Stimulated activated CD8-positive, alpha-beta memory T cell treated with anti-CD3 and anti-CD28 coated beads, Interleukin-7, amount 100 ng/mL, for 48 hours (primary cell): ENCODE results near the gene USP12.
"Not testable (repeated sequence)": the region's sequence is repeated elsewhere in the genome, so short reads cannot be mapped to it uniquely, and the experiment has no call there.

Source experiments
- DNase-seq, 2 donors: peaks; one replicate each; pipeline ENCODE4 v3.0.0-alpha.2; 2020; ENCODE audit warnings: low read depth in 1 of 2; ENCODE audit errors: extremely low read depth in 1 of 2

USP12 gene

DNA sequence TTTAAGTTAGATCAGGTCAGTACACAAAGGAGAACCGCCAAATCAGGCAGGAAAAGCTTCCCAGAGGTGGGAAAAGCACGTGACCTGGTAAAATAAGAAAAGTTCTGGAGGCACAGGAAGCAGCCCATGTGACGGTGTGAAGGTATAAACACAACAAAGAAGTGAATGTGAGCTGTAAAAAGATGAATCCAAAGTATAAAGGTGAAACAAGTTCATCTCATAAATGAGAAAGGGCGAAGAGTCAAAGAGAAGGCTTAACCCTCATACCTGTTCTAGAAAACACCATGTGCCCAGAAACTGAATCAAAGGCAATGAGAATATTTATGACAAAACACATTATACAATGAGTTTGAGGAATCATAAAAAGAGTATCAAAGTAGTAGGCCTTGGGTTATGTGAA is 47.0 kb downstream of the USP12 start:
- no peak for DNase-seq

DNA sequence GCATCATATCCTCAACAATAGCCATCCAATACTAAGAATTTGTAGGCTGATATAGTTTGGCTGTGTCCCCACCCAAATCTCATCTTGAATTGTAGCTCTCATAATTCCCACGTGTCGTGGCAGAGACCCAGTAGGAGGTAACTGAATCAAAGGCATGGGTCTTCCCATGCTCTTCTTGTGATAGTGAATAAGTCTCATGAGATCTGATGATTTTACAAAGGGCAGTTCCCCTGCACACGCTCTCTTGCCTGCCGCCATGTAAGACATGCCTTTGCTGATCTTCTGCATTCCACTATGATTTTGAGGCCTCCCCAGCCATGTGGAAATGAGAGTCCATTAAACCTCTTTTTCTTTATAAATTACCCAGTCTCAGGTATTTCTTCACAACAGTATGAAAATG is 48.2 kb downstream of the USP12 start:
- not testable (repeated sequence) for DNase-seq

DNA sequence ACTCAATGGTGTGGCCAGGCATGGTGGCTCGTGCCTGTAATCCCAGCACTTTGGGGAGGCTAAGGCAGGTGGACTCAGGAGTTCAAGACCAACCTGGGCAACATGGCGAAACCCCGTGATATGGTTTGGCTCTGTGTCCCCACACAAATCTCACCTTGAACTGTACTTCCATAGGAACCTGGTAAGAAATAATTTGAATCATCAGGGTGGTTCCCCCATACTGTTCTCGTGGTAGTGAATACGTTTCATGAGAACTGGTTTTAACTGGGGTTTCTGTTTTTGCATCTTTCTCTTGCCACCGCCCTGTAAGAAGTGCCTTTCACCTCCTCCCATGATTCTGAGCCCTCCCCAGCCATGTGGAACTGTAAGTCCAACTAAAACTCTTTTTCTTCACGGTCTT is 49.6 kb downstream of the USP12 start:
- no peak for DNase-seq

DNA sequence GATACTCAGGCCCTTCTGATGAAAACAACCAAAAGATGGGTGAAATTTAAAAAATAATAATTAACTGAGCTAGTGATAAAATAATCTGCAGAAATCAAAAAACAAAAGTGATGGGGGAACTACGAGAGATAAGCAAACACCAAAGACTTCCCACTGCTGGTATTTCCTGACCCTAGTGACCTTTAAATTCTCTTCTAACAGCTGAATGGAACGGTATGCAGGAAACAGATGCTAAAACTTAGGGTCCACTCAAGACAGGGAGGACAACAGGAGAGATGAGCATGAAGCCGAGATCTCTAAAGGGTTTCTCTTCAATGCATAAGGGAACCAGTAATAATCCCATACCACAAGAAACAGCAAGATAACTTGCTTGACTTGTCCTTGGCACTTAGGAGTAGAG is 50.8 kb downstream of the USP12 start:
- no peak for DNase-seq

DNA sequence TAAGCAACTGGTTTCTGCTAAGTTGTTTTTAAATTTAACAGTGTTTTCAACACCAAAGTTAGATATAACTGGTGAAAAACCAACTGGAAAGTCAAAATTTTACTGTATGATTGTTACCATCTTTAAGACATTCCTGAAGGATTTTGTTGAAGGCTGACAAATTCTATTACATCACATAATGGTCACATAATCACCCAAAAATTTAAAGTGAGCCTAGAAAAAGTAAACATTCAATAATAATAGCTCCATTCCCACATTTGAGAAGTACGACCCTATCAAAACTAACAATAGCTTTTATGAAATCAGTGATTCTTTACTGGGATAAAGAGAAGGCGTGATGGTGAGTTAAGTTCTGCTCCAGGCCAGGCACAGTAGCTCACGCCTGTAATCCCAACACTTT is 51.6 kb downstream of the USP12 start:
- DNase-seq = no peak

DNA sequence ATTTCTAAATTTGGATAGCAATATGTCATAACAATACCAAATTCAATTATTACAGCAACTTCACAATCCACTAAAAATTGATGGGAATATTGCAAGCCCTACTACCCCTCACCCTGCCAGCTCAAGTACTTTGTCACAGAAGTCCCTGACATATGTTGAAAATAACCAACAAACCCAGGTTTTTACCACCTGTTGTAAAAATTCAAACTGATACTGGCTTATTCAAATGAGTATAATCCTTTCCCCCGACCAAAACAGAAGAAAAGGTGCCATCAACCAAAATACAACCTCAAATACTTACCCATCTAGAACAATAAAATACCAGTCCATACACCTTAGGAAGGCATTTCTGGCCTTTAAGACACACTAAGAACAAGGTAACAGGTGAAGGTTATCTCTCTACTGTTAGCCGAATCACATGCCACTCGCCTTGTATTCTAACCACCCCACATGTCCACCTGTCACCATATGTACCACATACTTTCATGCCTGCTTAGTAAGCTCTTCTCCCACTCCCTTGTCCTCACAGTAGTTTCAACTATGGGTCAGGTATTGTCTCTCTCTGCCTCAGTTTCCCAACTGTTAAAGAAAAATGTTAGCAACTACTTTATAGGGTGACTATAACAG is 53.1 kb downstream of the USP12 start:
- DNase-seq = no peak

DNA sequence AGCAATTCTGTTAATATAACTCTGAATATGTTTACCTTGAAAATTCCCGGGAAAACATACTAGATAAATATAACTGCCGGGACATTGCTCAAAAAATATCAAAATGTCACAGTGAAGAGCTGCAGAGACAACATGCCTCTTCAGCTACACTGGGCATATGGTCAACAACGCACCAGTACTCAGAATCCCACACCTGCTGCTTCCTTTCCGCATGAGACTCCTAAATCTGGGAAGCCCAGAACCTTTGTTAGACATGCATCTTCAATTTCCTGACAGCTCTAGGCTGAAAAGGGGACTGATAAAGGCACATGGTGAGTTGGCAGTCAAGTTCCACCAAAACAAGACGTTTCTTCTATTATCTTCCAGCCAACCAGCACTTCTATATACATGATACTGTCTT is 53.7 kb downstream of the USP12 start:
- no peak for DNase-seq

DNA sequence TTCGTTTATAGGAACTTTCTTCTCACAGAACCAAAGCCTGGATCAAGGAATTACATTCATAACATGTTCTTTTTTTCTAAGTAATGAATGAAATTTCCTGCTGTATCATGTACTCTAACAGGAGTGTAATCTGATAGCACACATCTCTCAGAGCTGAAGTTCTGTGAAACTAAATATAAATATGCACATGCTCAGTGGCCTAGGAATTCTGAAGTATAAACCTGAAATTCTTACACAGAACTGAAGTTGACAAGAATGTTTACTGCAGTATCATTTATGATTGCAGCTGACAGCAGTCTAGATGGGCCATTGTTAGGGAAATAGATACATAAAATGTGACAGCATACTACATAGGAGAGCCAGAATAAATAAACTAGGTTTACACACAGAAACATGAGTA is 54.5 kb downstream of the USP12 start:
- DNase-seq = no peak

DNA sequence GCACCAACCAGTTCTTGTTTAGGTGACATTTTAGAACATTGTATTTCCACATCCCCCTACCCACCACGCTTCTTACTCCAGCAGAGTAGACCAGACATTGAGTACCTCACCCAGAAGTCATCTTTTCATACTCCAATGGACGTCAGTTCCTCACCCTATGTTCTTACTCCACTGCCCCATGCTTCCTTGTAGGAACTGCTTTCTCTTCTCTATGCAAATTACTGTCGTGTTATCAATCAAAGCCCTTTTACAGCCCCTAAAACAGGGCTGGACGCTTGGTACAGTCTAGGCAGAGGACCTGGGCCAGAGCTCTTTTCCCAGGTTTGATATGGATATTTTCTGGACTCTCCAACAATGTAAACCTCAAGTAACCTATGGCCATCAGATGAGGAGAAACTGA is 58.2 kb downstream of the USP12 start:
- no peak for DNase-seq

DNA sequence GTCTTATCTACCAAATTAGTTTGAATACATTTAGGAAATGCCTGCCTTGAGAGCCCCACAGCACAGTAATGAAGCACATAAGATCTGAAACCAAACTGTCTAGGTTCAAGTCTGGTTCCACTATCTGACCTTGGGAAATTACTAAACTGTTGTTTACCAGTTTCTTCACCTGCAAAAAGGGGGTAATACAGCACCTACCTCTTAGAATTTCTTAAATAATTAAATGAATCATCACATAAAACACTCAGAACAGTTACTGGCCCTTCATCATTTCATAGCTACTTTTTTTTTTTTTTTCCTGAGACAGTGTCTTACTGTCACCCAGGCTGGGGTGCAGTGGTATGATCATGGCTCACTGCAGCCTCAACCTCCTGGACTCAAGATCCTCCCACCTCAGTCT is 59.6 kb downstream of the USP12 start:
- DNase-seq = no peak

DNA sequence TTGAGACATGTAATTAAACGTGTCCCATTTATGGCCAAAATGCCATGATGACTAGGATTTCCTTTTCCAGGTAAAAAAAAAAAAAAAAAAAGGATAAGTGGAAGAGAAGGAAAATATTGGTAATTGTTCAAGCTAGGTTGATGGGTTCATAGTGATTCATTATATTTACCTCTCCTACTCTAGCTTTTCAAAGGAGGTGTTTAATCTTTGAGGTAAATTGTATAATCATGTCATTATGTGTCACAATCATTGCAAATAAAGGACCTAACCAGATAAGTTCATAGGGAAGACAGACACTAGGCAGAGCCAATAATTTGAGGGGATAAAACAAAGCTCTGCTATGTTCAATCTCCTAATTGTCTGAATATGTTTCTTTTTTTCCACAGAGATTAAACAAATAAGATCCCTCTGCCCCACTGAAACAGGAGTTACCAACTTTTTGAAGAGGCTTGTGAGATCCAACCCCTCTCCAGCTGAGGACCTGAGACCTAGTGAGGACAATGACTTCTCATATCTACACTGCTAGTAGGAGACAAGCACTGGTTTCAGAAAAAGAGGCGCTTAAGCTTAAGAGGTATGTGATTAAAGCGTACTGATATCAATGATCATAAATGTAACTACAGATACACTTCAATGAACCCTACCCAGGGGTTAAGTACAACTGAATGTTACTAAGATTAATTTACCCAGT is 61.4 kb downstream of the USP12 start:
- DNase-seq = no peak

DNA sequence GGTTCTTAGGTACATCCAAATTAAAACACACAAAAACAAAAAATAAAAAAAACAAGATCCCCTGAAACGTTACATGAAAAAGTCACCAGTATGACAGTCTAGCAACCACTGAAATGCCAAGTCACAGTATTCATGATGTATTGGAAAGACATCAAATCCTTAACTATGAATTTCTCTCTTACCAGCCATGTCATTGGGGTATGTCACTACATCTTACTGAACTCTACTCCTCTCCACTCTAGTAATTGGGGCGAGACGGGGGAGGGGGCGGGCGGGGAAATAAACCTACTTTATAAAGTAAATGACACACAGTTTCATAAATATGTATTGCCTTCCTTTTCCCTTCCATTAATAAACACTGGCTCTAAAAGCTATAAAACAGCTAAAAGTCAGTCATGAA is 65.5 kb downstream of the USP12 start:
- no peak for DNase-seq

DNA sequence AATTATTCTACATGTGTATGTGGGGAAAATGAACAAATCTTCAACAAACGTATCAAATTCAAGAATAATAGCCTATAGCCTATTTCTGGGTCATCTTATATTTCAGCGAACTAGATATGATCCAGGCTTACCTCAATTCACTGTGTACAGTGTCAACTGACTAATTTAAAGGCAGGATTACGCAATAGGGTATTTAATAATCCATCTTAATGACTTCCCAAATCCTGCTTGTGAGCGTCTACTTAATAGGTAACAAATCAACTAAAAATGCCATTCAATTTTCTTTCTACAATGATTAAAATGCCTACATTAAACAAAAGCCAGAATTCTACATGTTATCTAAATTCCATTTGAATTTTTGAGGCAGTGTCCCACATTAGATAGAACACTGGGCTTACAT is 67.0 kb downstream of the USP12 start:
- DNase-seq = no peak

DNA sequence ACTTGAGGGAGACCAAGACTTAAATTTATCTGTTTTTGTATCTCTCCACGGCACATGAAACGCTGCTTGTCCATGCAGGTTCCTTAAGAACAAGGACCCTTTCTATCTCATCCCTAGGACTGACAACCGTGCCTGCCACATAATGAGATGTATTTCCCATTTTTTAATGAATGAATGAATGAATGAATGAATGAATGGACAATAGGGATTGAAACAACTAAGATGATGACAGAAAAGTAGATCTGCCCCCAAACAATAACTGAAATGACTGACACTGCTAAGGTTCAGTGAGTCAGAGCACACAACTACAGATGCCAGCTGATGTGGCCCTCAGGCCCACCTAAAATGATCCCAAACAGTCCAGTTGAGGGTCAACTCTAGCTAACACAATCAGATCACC is 69.8 kb downstream of the USP12 start:
- no peak for DNase-seq

DNA sequence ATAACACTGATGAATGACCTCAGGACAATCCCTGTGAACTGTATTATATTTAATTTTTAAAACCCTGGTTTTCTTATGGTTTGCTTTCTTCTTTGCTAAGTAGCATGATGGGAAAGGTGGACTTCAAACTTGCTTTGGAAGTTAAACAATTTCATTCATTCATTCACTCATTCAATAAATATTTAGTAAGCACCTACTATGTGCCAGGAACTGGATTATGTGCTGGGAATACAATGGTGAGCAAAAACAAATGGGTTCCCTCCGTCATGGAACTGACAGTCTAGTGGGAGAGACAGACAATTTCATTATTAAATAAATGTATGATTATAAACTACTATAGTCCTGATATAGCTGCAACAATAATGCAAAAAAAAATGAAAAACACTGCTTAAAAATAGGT is 70.3 kb downstream of the USP12 start:
- no peak for DNase-seq

DNA sequence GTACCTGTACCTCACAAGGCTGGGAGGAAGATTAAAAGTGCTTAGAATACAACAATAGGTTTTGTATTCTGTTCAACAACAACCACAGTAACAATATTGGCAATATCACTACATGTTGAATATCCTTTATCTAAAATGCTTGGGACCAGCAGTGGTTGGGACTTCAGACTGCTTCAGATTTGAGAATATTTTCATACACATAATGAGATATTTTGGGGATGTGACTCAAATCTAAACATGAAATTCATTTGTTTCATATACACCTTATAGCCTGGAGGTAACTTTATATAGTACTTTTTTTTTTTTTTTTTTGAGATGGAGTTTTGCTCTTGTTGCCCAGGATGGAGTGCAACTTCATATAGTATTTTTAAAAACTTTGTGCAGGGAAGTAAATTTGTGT is 73.9 kb downstream of the USP12 start:
- DNase-seq = no peak

DNA sequence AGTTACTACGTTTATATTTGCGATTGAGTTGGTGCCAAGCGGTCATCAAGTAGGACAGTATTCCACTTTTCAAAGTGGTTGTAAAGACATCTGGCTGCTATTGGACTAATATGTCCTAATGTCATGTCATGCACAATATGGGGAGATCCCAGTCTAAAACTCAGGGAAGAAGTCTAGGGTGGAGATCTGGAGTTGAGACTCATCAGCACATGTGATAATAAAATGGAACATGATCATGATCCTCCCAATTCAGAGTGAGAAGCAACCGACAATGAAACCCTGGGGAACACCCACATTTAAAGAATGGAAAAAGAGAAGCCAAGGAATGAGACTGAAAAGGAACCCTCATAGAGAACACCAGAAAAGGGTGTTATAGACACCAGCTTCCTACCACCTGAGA is 80.2 kb downstream of the USP12 start:
- DNase-seq = no peak

DNA sequence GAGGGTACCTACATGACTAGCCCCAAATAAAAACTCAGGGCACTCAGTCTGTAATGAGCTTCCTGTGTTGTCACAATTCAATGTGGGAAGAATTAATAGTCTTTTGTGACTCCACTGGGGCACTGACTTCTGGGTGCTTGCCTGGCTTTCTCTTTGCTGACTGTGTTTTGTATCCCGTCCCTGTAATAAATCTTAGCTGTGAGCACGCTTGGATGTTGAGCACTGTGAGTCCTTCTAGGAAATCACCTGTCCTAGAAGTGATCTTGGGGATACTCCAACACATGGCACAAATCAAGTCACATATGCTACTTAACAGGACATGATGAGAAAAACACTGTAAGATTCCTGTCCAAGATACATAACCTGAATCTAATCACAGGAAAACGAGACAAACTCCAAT is 83.0 kb downstream of the USP12 start:
- DNase-seq = no peak

DNA sequence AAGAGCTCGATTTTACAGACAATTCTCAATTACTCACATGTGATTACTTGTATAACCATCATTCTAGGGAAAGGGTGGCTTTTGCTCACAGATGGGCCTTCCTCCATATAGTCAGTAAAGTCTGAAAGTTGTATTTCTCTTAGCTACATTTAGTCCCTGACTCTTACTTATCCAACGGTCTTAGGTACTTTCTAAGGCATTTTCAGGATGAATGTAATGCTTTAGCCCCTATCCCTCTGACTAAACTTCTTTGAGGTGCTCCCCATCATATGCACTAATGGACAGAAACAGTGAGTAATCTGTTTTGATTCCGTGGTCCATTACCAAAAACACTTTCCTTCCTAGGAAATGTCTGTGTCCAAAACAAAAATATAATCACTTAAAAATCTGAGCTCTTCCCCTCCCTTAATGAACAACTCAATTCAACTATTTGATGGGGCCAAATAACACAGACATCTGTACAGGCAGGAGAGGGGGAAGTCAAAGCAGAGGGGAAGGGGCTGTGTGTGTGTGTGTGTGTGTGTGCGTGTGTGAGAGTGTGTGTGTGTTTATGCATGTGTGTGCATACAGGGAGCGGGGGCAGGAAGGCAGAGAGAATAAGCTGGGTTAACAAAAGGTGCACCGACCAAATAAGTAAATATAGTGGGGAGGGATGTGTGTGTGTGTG is 84.9 kb downstream of the USP12 start:
- no peak for DNase-seq

DNA sequence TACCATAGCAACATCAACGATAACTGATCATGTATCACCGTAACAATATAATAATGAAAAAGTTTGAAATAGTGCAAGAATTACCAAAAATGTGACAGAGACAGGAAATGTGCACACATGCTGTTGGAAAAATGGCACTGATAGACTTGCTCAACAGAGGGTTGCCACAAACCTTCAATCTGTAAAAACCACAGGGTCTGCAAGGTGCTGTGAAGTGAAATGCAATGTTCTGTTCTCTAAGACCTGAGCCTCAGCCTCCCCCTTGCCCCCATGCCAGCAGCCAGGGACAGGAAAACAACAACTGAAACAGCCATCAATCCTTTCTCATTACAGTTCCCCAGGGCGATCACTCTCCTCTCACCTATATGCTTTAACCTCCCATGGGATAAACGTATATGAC is 88.4 kb downstream of the USP12 start:
- no peak for DNase-seq

DNA sequence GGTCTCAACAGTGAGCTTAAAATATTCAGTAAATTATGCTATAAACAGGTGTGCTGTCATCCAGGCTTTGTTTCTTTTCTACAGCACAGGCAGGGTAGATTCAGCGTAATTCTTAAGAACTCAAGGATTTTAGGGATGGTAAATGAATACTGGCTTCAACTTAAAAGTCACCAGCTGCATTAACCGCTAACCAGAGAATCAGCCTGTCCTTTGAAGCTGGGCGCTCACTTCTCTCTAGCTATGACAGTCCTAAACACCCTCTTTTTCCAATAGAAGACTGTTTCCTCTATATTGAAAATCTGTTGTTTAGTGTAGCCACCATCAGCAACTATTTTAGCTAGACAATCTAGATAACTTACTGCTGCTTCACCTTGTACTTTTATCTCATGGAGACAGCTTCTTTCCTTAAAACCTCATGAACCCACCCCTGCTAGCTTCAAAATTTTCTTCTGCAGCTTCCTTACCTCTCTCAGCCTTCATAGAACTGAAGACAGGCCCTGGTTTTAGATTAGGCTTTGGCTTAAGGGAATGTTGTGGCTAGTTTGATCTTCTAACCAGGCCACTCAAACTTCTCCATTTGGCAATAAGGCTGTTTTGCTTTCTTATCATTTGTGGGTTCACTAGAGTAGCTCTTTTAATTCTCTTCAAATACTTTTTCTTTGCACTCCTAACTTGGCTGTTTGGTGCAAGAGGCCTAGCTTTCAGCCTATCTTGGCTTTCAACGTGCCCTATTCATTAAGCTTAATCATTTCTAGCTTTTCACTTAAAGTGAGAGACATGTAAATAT is 89.5 kb downstream of the USP12 start:
- DNase-seq = no peak
